Brain microvascular endothelial cell (primary cell): ENCODE results near the gene SEC14L3.

Experiments used
- DNase-seq: peaks from one replicate; pipeline ENCODE4 v3.0.0-alpha.2; 2020
- H3K27ac ChIP-seq: fragments of 250-450 bp; sonication (Bioruptor Pico); 2 replicates; pipeline ENCODE4 v1.5.1; 2020; ENCODE audit warnings: mild to moderate bottlenecking, moderate library complexity
- H3K27me3 ChIP-seq: fragments of 250-450 bp; sonication (Bioruptor Pico); replicated peaks from 2 replicates; pipeline ENCODE4 v1.5.1; 2020; ENCODE audit warnings: mild to moderate bottlenecking
- H3K36me3 ChIP-seq: fragments of 250-450 bp; sonication (Bioruptor Pico); replicated peaks from 2 replicates; pipeline ENCODE4 v1.5.1; 2020; ENCODE audit warnings: mild to moderate bottlenecking
- H3K4me3 ChIP-seq: 2 replicates; pipeline ENCODE4 v1.5.1; 2011; ENCODE audit warnings: low read depth, mild to moderate bottlenecking, control low read depth, low read length, moderate library complexity
- in situ Hi-C: cut with HindIII; loops from 2 replicates; pipeline ENCODE4 v1.10.0; 2017; ENCODE audit warnings: low sequenced_read_pairs, low pct_ligation_motif_present
- TF ChIP-seq, protein P1 (sequence below): IDR thresholded peaks from 2 replicates; pipeline ENCODE4 v1.5.1; 2011; ENCODE audit warnings: low read depth, mild to moderate bottlenecking, moderate library complexity, low read length, control low read depth, inconsistent platforms; ENCODE audit errors: missing control alignments

Gene SEC14L3

DNA sequence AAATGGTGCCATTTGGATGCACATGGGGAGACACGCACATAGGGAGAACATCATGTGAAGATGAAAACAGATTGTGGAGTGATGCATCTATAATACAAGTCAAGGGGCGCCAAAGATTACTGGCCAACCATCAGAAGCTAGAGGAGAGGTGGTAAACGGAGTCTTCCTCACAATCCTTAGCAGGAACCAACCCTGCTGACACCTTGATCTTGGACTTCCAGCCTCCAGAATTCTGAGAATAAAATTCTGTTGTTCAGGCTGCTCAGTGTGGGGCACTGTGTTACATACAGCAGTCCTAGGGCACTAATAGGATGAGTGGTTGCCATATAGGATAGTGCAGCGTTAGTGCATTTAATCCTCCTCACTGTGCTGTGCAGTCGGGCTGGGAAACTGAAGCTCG lies 41.6 kb upstream of the SEC14L3 start:
- Histone ChIP-seq H3K27ac (no peak overlapping the region), H3K4me3 (no peak overlapping the region), H3K36me3 (no peaks in the 10 kb centered on the region), H3K27me3 (no peaks in the 10 kb centered on the region)
- no peak for DNase-seq
- TF ChIP-seq, protein P1, sequence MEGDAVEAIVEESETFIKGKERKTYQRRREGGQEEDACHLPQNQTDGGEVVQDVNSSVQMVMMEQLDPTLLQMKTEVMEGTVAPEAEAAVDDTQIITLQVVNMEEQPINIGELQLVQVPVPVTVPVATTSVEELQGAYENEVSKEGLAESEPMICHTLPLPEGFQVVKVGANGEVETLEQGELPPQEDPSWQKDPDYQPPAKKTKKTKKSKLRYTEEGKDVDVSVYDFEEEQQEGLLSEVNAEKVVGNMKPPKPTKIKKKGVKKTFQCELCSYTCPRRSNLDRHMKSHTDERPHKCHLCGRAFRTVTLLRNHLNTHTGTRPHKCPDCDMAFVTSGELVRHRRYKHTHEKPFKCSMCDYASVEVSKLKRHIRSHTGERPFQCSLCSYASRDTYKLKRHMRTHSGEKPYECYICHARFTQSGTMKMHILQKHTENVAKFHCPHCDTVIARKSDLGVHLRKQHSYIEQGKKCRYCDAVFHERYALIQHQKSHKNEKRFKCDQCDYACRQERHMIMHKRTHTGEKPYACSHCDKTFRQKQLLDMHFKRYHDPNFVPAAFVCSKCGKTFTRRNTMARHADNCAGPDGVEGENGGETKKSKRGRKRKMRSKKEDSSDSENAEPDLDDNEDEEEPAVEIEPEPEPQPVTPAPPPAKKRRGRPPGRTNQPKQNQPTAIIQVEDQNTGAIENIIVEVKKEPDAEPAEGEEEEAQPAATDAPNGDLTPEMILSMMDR, result no peak
- in situ Hi-C loops, result no loop called here

DNA sequence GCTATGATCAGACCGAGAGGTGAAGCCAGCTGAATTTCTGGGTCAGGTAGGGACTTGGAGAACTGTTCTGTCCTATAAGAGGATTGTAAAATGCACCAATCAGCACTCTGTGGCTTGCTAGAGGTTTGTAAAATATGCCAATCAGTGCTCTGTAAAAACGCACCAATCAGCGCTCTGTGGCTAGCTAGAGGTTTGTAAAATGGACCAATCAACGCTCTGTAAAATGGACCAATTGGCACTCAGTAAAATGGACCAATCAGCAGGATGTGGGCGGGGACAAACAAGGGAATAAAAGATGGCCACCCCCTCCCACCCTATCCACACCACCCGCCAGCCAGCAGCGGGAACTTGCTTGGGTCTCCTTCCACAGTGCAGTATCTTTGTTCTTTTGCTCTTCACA lies 40.1 kb upstream of the SEC14L3 start:
- Histone ChIP-seq H3K4me3 (no peak overlapping the region), H3K36me3 (no peaks in the 10 kb centered on the region), H3K27ac (no peak overlapping the region), H3K27me3 (no peaks in the 10 kb centered on the region)
- in situ Hi-C loops, result no loop called here
- TF ChIP-seq, protein P1, result no peak
- DNase-seq, result no peak

DNA sequence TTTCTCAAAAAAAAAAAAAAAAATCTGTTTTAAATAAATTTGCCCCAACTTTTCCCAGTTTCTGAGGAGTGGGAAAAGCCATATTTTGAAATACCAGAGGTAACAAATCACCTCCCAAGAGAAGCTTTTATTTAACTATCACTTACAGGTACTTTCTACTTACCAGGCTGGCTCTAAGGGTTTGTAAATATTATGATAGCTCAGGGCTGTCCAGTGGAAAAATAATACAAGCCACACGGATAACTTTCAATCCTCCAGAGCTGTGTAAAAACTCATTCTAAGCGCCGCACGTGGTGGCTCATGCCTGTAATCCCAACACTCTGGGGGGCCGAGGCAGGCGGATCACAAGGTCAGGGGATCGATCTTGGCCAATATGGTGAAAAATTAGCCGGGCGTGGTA lies 39.3 kb upstream of the SEC14L3 start:
- Histone ChIP-seq H3K36me3 (no peaks in the 10 kb centered on the region), H3K27ac (no peak overlapping the region), H3K4me3 (no peak overlapping the region), H3K27me3 (peaks cover 2% of the 10 kb centered on the region)
- TF ChIP-seq, protein P1, result no peak
- no peak for DNase-seq
- in situ Hi-C loops, result no loop called here

DNA sequence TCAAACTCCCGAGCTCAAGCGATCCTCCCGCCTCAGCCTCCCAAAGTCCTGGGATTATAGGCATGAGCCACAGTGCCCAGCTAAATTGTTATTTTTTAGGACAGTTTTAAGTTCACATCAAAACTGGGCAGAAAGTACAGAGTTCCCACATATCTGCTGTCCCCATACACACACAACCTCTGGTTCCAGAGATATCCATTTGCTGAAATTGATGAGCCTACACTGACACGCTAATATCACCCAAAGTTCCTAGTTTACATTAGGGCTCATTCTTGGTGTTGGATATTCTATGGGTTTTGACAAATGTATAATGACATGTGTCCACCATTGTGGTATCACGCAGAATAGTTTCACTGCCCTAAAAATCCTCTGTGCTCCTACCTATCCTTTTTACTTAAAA lies 36.4 kb upstream of the SEC14L3 start:
- TF ChIP-seq, protein P1, result no peak
- Histone ChIP-seq H3K4me3 (no peak overlapping the region), H3K36me3 (no peaks in the 10 kb centered on the region), H3K27ac (no peak overlapping the region), H3K27me3 (peaks cover 13% of the 10 kb centered on the region)
- in situ Hi-C loops, result no loop called here
- DNase-seq, result no peak

DNA sequence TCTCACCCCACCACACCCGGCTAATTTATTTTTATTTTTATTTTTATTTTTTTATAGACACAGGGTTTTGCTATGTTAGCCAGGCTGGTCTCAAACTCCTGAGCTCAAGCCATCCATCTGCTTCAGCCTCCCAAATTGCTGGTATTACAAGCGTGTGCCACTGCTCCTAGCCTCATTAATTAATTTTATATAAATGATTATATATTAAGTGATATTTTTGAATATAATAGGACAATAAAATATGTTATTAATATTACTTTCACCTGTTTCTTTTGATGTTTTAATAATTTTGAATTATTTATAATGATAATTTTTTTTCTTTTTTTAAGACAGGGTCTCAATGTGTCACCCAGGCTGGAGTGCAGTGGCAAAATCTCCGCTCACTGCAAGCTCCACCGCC lies 35.9 kb upstream of the SEC14L3 start:
- H3K36me3 ChIP-seq, result no peaks in the 10 kb centered on the region
- TF ChIP-seq, protein P1, result no peak
- no peak overlapping the region for H3K4me3 ChIP-seq
- no peak for DNase-seq
- peaks cover 13% of the 10 kb centered on the region for H3K27me3 ChIP-seq
- in situ Hi-C loops, result no loop called here
- H3K27ac ChIP-seq, result no peak overlapping the region

DNA sequence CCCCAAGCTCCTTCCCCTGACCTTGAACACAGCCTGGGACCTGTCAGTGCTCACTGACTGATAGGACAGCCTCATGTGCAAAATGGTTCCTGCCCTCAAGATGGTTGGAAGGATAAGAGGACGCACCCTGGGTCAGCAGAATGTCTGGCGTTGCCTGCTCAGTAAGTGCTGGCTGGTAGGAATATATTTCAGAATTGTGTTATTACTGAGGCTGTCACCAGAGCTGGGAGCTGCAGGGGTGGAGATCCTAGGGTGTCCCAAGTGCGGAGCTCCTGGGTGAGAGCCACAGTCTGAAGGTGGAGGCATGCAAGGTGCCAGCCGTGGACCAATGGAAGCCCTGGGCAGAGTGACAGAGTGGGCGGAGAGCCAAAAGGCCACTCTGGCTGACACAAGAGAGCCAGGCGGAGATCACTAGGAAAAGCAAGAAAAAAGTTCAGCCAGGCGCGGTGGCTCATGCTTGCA lies 34.7 kb upstream of the SEC14L3 start:
- no peaks in the 10 kb centered on the region for H3K36me3 ChIP-seq
- no peak overlapping the region for H3K4me3 ChIP-seq
- no peak for DNase-seq
- no peak overlapping the region for H3K27ac ChIP-seq
- H3K27me3 ChIP-seq, result peaks cover 13% of the 10 kb centered on the region
- TF ChIP-seq, protein P1, result no peak
- in situ Hi-C loops, result no loop called here
